Stomach smooth muscle (tissue), 2 donors: ENCODE measurements around the gene SMAGP.

Source experiments
- H3K27ac ChIP-seq: one replicate; pipeline ENCODE4 v1.7.0; 2013; ENCODE audit warnings: mild to moderate bottlenecking, low read length, inconsistent platforms
- H3K27me3 ChIP-seq, 2 donors: one replicate each; pipeline ENCODE4 v1.7.0; 2013; ENCODE audit warnings: low read length in 2 of 2; ENCODE audit not compliant: insufficient read depth in 2 of 2, control insufficient read depth in 1 of 2
- H3K36me3 ChIP-seq, 2 donors: one replicate each; pipeline ENCODE4 v1.7.0; 2013; ENCODE audit warnings: low read length in 2 of 2; ENCODE audit not compliant: control insufficient read depth in 2 of 2, insufficient read depth in 2 of 2
- H3K4me1 ChIP-seq: one replicate; pipeline ENCODE4 v1.7.0; 2013; ENCODE audit warnings: low read length; ENCODE audit not compliant: control insufficient read depth, insufficient read depth
- H3K4me3 ChIP-seq, 2 donors: one replicate each; pipeline ENCODE4 v1.7.0; 2013; ENCODE audit warnings: low read length in 2 of 2
- H3K9ac ChIP-seq, 2 donors: one replicate each; pipeline ENCODE4 v1.7.0; 2013; ENCODE audit warnings: low read length in 2 of 2, mild to moderate bottlenecking in 1 of 2
- H3K9me3 ChIP-seq, 2 donors: one replicate each; pipeline ENCODE4 v1.7.0; 2013; ENCODE audit warnings: low read length in 2 of 2; ENCODE audit not compliant: control insufficient read depth in 2 of 2
- donor health status: healthy.
- donor health status: Pancreatic carcinoma.

SMAGP gene

GRCh38 chr12:51195841-51196240, 74.4 kb downstream of the SMAGP start:
- no peaks in the 10 kb centered on the region for H3K4me1 ChIP-seq
- no peak overlapping the region for H3K27ac ChIP-seq
- H3K36me3 ChIP-seq, result peaks cover 20 to 25% of the 10 kb centered on the region in 2 donors
- no peak overlapping the region for H3K9ac ChIP-seq
- H3K4me3 ChIP-seq, result no peak overlapping the region
- H3K9me3 ChIP-seq, result no peaks in the 10 kb centered on the region
- no peaks in the 10 kb centered on the region for H3K27me3 ChIP-seq
